GM12873 (cell line): Measurements from ENCODE around the gene YIPF1.

Experiments
- CTCF ChIP-seq: IDR thresholded peaks from 2 replicates; pipeline ENCODE4 v1.5.1; 2012; ENCODE audit warnings: low read depth, mild to moderate bottlenecking, moderate library complexity, low read length, control low read depth; ENCODE audit not compliant: insufficient read depth; ENCODE audit errors: missing control alignments

The YIPF1 gene

GRCh38 chr1:53871773-53872484, 17.7 kb downstream of the YIPF1 start:
- no peak for TF ChIP-seq CTCF

- TF ChIP-seq CTCF = no peak
These were observed 18.4 kb downstream of the YIPF1 start for GRCh38 chr1:53871221-53871620.

GRCh38 chr1:53869454-53870117, 20.0 kb downstream of the YIPF1 start:
- no peak for TF ChIP-seq CTCF

- no peak for TF ChIP-seq CTCF
These were observed 21.0 kb downstream of the YIPF1 start for GRCh38 chr1:53868565-53868964.

GRCh38 chr1:53862507-53862906, 27.1 kb downstream of the YIPF1 start:
- no peak for TF ChIP-seq CTCF

GRCh38 chr1:53860967-53861411, 28.6 kb downstream of the YIPF1 start:
- peak; percentile 93 for TF ChIP-seq CTCF

GRCh38 chr1:53851571-53852285, 37.9 kb downstream of the YIPF1 start:
- no peak for TF ChIP-seq CTCF
